Stimulated activated CD8-positive, alpha-beta memory T cell treated with anti-CD3 and anti-CD28 coated beads, Interleukin-4, amount 100 ng/mL, for 48 hours (primary cell): ENCODE results near the gene ABCA10.

Source experiments
- DNase-seq: peaks from one replicate; pipeline ENCODE4 v3.0.0-alpha.2; 2020

Gene ABCA10

GRCh38 chr17:69164206-69164605 is 64.4 kb downstream of the ABCA10 start:
- DNase-seq: no peak

- no peak for DNase-seq
These were observed 69.2 kb downstream of the ABCA10 start for GRCh38 chr17:69159418-69159817.

- no peak for DNase-seq
These were observed 74.4 kb downstream of the ABCA10 start for GRCh38 chr17:69154267-69154666.

DNA sequence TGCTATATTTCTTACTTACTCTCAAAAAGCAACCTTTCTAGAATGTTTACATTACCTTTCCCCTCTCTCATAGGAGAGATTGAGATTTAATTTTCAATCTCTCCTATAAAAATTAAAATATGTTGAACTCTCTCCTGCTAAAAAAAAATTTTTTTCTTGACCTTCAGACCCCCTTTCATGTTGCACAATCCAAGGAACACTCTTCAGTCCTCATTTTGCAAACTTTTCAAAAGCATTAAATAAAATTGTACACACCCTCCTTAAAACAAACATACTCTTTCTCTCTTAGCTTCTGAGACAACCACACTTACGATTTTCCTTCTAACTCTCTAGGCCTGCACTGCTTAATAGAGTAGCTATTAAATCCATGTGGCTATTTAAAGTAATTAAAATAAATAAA is 78.3 kb downstream of the ABCA10 start:
- DNase-seq: no peak

DNA sequence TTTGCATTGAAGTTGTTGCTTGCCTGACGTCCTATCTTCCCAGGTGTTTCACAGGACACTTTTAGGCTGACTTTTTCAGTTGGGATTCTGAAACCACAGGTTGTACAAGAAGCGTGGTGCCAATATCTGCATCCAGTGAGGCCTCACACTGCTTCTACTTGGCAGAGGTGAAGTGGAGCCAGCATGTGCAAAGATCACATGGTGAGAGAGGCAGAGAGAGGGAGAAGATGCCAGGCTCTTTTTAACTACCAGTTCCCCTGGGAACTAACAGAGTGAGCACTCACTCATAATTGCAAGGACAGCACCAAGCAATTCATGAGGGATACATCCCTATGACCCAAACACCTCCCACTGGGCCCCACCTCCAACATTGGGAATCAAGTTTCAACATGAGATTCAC is 81.2 kb downstream of the ABCA10 start:
- no peak for DNase-seq

- no peak for DNase-seq
These were observed 84.0 kb downstream of the ABCA10 start for GRCh38 chr17:69144331-69145255.

GRCh38 chr17:69143683-69144231 is 84.9 kb downstream of the ABCA10 start:
- DNase-seq: no peak

DNA sequence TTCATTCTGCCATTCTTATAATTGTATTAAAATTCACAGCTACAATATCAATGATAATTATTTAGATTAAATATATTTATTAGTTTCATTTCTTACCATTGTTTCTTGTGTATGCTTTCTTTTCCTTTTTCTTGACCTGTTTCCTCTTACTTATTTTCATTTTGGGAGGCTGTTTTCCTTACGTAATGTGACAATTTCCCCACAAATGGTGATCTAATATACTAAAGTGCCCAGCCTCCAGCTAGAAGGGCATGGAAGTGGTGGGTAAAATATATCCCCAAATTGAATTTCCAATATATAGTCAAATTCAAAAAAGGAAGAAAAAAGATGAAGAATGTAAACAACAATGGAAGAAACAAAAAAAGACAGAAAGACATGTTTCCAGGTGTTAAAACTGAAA is 85.5 kb downstream of the ABCA10 start:
- no peak for DNase-seq

DNA sequence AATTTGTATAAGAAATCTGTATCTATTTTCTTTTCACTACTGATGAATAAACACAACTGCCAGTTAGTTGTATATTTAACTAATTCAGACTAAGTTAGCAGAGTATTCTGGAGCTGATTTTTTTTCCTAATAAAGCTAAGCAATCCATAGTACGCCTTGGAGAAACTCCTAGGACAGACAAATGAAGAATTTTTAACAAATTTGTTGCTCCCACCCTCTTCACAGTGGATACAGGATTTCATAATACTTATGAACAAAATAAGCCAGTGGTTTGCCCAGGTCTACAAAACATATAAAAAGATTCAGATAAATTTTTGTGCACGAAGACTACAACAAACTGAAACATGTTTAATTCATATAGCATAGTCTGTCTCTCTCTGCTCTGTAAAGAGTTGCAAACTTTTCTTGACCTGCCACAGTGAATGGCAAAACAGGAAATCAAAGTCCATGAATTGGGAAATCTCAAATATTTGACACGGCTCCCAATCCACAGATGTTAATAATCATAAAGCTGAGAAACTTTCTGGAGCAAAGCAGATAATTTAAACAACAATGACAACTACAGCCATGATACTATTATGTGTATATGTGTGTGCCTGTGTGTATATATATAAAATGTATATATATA is 86.3 kb downstream of the ABCA10 start:
- no peak for DNase-seq

- no peak for DNase-seq
These were observed 87.0 kb downstream of the ABCA10 start, which contains the start of gene ABCA6 for GRCh38 chr17:69141431-69142174. Gene ABCA6, minus strand, starts transcription at chr17:69141895. Its CDS starts 1,192 bp downstream, at chr17:69140703.

GRCh38 chr17:69134112-69134511 is 94.5 kb downstream of the ABCA10 start:
- no peak for DNase-seq

DNA sequence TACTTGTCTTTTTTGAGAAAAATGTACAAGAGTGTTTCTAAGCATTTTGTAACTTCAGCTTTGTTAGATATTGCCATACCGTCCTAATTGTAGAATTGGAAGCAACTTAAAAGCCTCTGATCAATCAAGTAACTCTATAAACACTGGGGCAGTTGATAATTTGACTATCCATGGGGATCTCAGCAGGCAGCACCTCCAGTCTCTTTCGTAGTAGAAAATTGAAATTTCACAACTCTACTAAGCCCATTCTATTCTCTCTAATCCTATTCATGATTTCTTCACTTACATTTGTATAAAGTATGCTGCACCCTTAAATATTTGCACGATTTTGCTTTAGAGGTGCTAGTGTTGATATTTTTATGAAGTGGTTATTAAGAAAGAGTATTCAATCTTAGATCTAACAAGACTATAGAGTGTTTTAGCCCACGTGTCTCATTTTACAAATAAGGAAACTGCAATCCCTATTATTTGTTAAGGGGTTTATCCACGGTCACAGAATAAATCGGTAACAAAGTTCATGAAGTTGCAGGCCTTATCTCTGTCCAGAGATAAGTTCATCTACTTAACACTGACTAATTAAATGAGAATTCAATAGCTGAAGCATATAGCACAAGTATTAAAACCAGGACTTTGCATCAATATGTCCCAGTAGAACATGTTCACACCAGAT is 97.9 kb downstream of the ABCA10 start:
- DNase-seq: no peak

DNA sequence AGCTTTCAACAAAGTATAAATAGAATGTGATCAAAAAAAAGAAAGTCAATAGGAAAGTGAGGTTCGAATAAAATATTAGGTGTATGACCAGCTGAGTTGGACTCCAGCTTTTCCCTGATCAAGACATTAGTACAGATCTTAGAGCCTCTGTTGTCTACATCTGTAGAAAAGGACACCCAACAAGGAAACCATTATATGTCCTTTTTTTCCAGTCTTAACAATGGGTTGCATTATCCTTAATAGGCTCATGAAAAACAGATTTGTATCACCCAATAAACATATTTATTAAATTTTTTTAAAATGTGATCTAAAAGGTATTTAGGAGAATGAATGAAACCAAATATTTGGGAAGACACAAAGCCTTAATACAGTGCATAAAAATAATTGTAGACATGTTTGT is 105.0 kb downstream of the ABCA10 start:
- no peak for DNase-seq

GRCh38 chr17:69122065-69122464 is 106.6 kb downstream of the ABCA10 start:
- no peak for DNase-seq

DNA sequence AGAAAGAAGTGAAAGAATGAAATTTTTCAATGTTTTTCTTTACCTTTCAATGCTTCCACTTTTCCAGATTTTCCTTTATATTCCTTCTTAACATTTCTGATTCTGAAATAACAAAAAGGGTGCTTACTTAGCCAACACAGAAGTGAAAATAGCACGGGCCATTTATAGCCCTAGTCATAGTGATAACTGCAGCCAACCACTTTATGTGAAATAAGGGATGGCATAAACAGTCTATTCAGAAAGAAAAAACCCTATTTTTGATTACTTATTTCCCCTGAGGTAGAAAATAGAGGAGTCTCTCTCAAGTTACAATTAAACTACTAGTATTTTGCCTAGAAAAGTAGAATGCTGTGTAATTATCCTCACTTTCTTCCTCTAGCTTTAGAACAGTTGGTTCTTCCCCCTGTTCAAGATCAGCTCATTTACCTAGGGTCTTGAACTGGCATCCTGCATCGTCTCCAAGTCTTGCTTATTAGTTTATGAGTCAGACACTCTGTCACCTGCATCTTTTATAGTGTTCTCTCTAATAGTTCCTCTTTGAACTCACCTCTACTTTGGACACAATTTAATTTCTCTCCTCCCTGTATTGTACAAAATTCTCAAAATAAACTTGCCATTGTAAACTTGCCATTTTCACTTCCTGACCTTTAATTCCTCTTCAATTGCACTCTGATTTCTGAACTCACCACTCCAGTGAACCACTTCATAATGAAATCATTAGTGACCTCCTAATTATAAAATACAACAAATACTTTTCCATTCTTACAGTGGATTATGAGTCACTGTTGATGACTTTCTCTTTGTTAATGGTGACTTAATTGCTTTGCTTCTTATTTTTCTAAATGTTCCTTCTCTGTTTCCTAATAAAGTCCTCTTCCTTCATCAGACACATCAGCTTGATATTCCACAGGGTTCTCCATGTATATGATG is 110.5 kb downstream of the ABCA10 start:
- DNase-seq: no peak

DNA sequence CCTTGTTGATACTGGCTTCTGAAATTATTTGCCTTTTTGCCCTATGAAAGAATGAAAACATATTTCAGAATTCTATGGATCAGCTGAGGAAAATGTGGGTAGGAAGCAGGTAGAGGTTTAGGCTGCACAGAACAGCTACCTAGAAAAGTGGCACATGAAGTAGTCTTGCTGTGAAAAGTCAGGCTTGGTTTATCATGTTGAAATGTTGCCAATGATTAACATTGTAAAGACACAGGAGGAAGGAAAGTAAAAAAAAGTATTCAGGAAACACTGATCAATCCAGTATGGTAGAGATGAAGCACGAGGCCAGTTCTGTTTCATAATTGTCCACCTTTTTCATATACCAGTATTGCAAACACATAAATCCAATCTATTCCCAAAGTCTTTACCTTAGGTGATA is 116.8 kb downstream of the ABCA10 start:
- no peak for DNase-seq

DNA sequence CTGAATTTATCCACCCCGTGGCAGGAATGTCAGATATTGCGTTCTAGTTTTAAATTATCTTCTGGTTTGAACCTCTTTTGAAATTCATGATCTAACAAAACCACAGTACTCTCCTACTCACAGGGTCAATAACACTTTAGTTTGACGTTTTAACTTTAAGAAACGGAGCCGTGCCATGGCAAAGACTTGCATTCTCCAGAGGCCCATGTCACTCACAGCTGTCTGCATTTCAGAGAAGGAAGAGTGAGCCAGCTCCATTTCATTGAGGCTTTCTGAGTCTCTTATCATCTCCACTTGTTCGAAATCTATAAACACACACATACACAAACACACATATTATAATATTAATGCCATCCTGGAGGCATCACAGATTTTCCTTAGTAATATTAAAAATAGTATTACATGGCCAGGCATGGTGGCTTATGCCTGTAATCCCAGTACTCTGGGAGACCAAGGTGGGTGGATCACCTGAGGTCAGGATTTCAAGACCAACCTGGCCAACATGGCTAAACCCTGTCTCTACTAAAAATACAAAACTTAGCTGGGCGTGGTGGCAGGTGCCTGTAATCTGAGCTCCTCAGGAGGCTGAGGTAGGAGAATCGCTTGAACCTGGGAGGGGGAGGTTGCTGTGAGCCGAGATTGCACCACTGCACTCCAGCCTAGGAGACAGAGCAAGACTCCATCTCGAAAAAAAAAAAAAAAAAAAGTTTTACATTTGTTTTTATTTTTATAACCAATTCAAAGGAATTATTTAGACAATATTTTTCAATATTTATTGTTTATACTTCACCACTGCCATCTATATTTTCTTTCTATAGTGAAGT is 122.5 kb downstream of the ABCA10 start:
- no peak for DNase-seq

DNA sequence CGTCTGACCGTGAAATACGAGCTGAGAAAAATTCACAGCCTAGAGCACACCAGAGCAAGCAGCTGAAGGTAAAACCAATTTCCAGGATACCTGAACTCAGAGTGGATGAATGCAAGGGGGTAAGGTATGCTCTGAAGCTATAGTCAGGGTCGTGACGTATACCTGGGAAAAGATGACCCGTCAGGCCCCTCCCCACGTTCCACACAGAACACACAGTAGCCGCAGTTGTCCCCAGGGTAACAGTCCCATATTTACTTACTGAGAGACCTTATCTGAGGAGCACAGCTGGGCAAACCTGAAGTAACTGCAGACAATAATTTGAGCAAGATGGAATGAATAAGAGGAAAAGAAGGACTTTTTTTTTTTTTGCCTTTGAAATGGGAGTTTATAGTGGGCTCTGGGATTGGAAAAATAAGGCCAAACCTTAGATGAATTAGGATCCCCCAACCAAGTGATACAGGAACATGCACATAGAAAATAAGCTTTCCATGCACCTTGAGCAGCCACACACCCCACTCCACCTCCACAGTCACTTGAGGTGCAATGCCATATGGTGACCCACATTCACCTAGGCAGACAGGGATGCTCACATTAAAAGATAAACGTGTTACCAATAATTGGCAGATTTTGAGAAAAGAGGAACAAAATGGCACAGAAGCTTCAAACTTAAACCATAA is 124.9 kb downstream of the ABCA10 start:
- DNase-seq: no peak

DNA sequence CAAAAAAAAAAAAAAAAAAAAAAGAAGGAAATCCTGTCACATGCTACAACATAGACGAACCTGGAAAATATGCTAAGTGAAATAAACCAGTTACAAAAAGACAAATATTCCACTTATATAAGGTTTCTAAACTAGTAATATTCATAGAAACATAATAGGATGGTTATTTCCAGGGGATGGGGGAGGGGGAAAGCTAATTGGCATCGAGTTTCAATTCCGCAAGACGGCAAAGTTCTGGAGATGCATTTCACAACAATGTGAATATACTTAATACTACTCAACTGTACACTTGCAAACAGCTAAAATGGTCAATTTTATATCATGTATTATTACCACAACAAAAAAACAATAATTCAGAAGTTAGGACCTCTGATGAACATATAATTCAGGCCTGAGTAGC is 130.0 kb downstream of the ABCA10 start:
- DNase-seq: no peak
